Vagina (tissue), 2 donors: ENCODE data around the gene SH2D3C. TPM values are rescaled to one million over a fixed set of nuclear protein-coding genes. Genes with fewer than 3 reads are reported as not detected.

Experiments
- DNase-seq, 2 donors: peaks; one replicate each; pipeline ENCODE4 v3.0.0-alpha.2; 2017; ENCODE audit errors: extremely low spot score in 2 of 2
- H3K27ac ChIP-seq: fragments of 200-600 bp; sonication (generic); one replicate; pipeline ENCODE4 v1.5.1; 2019
- H3K27me3 ChIP-seq: fragments of 200-600 bp; sonication (generic); one replicate; pipeline ENCODE4 v1.5.1; 2019
- H3K36me3 ChIP-seq, 2 donors: fragments of 200-600 bp; sonication (generic); one replicate each; pipeline ENCODE4 v1.5.1; 2017 to 2019
- H3K4me1 ChIP-seq: fragments of 200-600 bp; sonication (generic); one replicate; pipeline ENCODE4 v1.5.1; 2019
- H3K4me3 ChIP-seq, 2 donors: fragments of 200-600 bp; sonication (generic); 1 replicate in 1 of 2; 2 replicates in 1 of 2; pipeline ENCODE4 v1.5.1; 2016 to 2019
- H3K9me3 ChIP-seq: fragments of 200-600 bp; sonication (generic); one replicate; pipeline ENCODE4 v1.5.1; 2019
- POLR2A ChIP-seq, 2 donors: fragments of 450-650 bp; IDR thresholded peaks; one replicate each; pipeline ENCODE4 v1.6.1; 2017; ENCODE audit warnings: antibody characterized with exemption in 2 of 2, mild to moderate bottlenecking in 2 of 2, moderate library complexity in 2 of 2
- POLR2AphosphoS5 ChIP-seq, 2 donors: sonication (generic); formaldehyde crosslinking; IDR thresholded peaks; one replicate each; pipeline ENCODE4 v1.9.0; 2017; ENCODE audit warnings: antibody characterized with exemption in 2 of 2, mild to moderate bottlenecking in 2 of 2, low read depth in 1 of 2; ENCODE audit not compliant: insufficient read depth in 1 of 2
- intact Hi-C: fragments of 100-400 bp; cut with DNase I; formaldehyde crosslinking; loops from one replicate; pipeline ENCODE4 v1.15.1; 2023
- total RNA-seq: library from RNA; depleted of rRNA; stranded (reverse); fragments of >200 nt; gene quantifications from one replicate; pipeline ENCODE4 v1.2.3, GENCODE V29; 2016
- TF ChIP-seq, protein P1 (sequence below), 3 experiments: fragments of 450-650 bp in 2 of 3; fragments of 200-600 bp in 1 of 3; sonication (generic) in 1 of 3; IDR thresholded peaks; one replicate each; pipeline ENCODE4 v1.5.1; 2017 to 2019; ENCODE audit warnings: antibody characterized with exemption in 3 of 3, mild to moderate bottlenecking in 2 of 3, moderate library complexity in 2 of 3

SH2D3C gene
- total RNA-seq, 1 donor from 2014 or later, result 19.6 TPM

DNA sequence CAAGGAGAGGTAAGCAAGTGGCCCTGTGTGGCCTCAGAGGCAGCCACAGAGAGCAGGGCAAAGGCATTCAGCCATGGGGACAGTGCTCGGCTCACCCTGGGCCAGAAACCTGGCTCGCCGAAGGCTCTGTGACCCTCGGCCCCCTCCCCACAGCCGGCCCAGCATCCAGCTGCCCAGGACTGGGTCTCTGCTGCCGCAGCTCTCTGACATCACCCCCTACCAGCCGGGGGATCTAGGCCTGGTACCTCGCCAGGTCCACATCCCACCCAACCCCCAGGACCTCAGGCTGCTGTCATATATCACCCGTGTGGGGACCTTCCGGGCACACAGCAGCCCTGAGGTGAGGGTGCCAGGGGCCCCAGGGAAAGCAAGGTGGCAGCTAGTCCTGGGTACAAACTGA is 65.6 kb downstream of the SH2D3C start:
- no peaks in the 10 kb centered on the region for H3K27me3 ChIP-seq
- no peak for TF ChIP-seq POLR2A (IDR thresholded peaks at IDR 0.05)
- no peak for TF ChIP-seq POLR2AphosphoS5 (IDR thresholded peaks at IDR 0.05; ENCODE audit: insufficient read depth in 1 of 2, low read depth in 1 of 2)
- TF ChIP-seq, protein P1, sequence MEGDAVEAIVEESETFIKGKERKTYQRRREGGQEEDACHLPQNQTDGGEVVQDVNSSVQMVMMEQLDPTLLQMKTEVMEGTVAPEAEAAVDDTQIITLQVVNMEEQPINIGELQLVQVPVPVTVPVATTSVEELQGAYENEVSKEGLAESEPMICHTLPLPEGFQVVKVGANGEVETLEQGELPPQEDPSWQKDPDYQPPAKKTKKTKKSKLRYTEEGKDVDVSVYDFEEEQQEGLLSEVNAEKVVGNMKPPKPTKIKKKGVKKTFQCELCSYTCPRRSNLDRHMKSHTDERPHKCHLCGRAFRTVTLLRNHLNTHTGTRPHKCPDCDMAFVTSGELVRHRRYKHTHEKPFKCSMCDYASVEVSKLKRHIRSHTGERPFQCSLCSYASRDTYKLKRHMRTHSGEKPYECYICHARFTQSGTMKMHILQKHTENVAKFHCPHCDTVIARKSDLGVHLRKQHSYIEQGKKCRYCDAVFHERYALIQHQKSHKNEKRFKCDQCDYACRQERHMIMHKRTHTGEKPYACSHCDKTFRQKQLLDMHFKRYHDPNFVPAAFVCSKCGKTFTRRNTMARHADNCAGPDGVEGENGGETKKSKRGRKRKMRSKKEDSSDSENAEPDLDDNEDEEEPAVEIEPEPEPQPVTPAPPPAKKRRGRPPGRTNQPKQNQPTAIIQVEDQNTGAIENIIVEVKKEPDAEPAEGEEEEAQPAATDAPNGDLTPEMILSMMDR (IDR thresholded peaks at IDR 0.05), result no peak
- H3K4me1 ChIP-seq, result peaks cover 21% of the 10 kb centered on the region
- intact Hi-C loops, result no loop called here
- H3K27ac ChIP-seq, result no peak overlapping the region
- no peaks in the 10 kb centered on the region for H3K36me3 ChIP-seq
- DNase-seq, result no peak
- H3K4me3 ChIP-seq, result no peak overlapping the region
- no peaks in the 10 kb centered on the region for H3K9me3 ChIP-seq

DNA sequence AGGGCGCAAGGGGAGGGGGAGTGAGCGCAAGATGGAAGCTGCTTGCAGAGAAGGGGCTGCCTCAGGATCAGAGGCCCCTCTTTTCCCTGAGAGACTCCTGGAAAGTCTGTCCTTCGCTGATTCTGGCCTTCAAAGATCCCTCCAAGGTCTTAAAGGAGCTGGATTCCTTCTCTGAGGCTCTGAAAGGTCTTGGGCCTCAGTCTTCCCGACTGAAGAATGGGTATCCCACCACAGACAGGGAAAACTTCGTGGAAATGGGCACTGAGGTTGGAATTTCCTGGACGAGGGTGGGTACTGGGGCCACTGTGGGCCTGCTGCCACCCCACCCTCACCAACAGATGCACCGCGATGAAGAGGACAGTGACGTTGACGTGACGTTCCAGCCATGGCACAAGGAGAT is 66.1 kb downstream of the SH2D3C start:
- intact Hi-C loops, result no loop called here
- Histone ChIP-seq H3K27me3 (no peaks in the 10 kb centered on the region), H3K4me1 (peaks cover 21% of the 10 kb centered on the region), H3K27ac (no peak overlapping the region), H3K36me3 (no peaks in the 10 kb centered on the region), H3K4me3 (no peak overlapping the region), H3K9me3 (no peaks in the 10 kb centered on the region)
- no peak for DNase-seq
- TF ChIP-seq, protein P1 (IDR thresholded peaks at IDR 0.05), result no peak
- TF ChIP-seq POLR2AphosphoS5 (IDR thresholded peaks at IDR 0.05; ENCODE audit: insufficient read depth in 1 of 2, low read depth in 1 of 2), result no peak
- no peak for TF ChIP-seq POLR2A (IDR thresholded peaks at IDR 0.05)

DNA sequence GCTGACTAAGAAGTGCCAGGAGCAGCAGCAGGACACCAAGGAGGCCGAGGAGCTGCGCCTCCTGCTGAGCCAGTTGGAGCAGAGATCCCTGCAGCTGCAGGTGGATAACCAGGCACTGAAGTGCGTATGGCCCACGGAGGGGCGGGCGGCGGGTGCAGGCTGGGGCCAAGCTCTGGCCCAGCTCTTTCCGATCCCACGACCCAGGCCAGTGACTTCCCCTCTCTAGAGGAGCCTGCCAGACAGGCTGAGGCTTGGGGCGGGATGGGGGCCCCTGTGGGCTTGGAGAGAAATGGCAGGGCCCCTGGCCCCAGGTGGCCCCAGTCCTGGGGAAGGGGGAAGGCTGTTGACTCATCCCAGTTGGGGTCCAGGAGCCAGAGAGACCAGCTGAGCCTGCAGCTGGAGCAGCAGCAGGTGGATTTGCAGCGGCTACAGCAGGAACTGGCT is 66.6 kb downstream of the SH2D3C start:
- no peaks in the 10 kb centered on the region for H3K36me3 ChIP-seq
- H3K27me3 ChIP-seq, result no peaks in the 10 kb centered on the region
- H3K9me3 ChIP-seq, result no peaks in the 10 kb centered on the region
- no peak for DNase-seq
- no peak overlapping the region for H3K27ac ChIP-seq
- TF ChIP-seq POLR2A (IDR thresholded peaks at IDR 0.05) (no peak), POLR2AphosphoS5 (IDR thresholded peaks at IDR 0.05; ENCODE audit: insufficient read depth in 1 of 2, low read depth in 1 of 2) (no peak)
- TF ChIP-seq, protein P1 (IDR thresholded peaks at IDR 0.05), result no peak
- intact Hi-C loops, result no loop called here
- H3K4me3 ChIP-seq, result no peak overlapping the region
- peaks cover 21% of the 10 kb centered on the region for H3K4me1 ChIP-seq

DNA sequence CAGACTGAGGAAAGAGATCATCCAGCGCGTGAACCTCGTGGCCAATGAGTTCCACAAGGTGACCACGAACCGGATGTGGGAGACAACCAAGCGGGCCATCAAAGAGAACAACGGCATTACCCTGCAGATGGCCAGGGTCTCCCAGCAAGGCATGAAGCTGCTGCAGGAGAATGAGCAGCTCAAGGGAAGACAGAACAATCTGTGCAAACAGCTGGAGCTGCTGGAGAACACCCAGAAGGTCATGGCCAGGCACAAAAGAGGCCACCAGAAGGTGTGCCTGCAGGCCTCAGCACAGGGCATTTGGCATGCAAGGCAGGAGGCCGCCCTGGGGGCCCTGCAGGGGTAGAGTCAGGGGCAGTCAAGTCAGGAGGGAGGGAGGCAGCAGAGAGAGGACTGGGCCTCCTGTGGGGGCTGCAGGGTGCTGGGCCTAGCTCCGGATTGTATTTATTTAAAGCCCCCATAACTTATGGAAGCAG is 67.2 kb downstream of the SH2D3C start:
- no peak overlapping the region for H3K27ac ChIP-seq
- H3K36me3 ChIP-seq, result no peaks in the 10 kb centered on the region
- H3K4me3 ChIP-seq, result no peak overlapping the region
- intact Hi-C loops, result no loop called here
- H3K9me3 ChIP-seq, result no peaks in the 10 kb centered on the region
- DNase-seq, result no peak
- H3K27me3 ChIP-seq, result no peaks in the 10 kb centered on the region
- TF ChIP-seq POLR2AphosphoS5 (IDR thresholded peaks at IDR 0.05; ENCODE audit: insufficient read depth in 1 of 2, low read depth in 1 of 2) (no peak), POLR2A (IDR thresholded peaks at IDR 0.05) (no peak)
- TF ChIP-seq, protein P1 (IDR thresholded peaks at IDR 0.05), result no peak
- peaks cover 18% of the 10 kb centered on the region for H3K4me1 ChIP-seq

DNA sequence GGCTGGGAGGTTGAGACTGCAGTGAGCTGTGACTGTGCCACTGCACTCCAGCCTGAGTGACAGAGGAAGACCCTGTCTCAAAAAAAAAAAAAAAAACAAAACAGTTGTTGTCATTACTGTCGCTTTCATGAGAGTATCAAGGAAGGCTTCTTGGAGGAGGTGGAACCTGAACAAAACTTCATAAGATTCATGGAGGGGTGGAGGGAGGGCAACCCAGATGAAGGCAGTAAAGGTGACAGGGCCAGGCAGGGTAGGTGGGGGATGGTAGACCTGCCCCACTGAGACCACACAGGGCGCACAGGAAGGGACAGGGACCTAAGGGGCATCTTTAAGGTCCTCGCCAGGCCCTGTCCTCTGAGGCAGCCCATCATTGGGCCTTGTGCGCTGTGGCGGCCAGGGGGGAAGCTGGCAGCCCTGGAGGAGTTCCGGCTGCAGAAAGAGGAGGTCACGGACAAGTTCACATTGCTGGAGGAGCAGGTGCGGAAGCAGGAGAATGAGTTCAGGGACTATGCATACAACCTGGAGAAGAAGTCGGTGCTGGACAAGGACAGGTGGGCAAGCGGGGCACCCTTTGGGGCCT is 68.2 kb downstream of the SH2D3C start:
- H3K4me1 ChIP-seq, result peaks cover 14% of the 10 kb centered on the region
- DNase-seq, result no peak
- H3K27ac ChIP-seq, result no peak overlapping the region
- H3K4me3 ChIP-seq, result no peak overlapping the region
- H3K27me3 ChIP-seq, result no peaks in the 10 kb centered on the region
- no peaks in the 10 kb centered on the region for H3K36me3 ChIP-seq
- intact Hi-C loops, result no loop called here
- TF ChIP-seq POLR2AphosphoS5 (IDR thresholded peaks at IDR 0.05; ENCODE audit: insufficient read depth in 1 of 2, low read depth in 1 of 2), result no peak
- no peak for TF ChIP-seq POLR2A (IDR thresholded peaks at IDR 0.05)
- TF ChIP-seq, protein P1 (IDR thresholded peaks at IDR 0.05), result no peak
- no peaks in the 10 kb centered on the region for H3K9me3 ChIP-seq
